Vagina (tissue), 2 donors: ENCODE measurements around the gene NRXN2.

ENCODE experiments used
- POLR2A ChIP-seq, 2 donors: fragments of 450-650 bp; IDR thresholded peaks; one replicate each; pipeline ENCODE4 v1.6.1; 2017; ENCODE audit warnings: antibody characterized with exemption in 2 of 2, mild to moderate bottlenecking in 2 of 2, moderate library complexity in 2 of 2
- POLR2AphosphoS5 ChIP-seq, 2 donors: sonication (generic); formaldehyde crosslinking; IDR thresholded peaks; one replicate each; pipeline ENCODE4 v1.9.0; 2017; ENCODE audit warnings: antibody characterized with exemption in 2 of 2, mild to moderate bottlenecking in 2 of 2, low read depth in 1 of 2; ENCODE audit not compliant: insufficient read depth in 1 of 2
- TF ChIP-seq, protein P1 (sequence below), 3 experiments: fragments of 450-650 bp in 2 of 3; fragments of 200-600 bp in 1 of 3; sonication (generic) in 1 of 3; IDR thresholded peaks; one replicate each; pipeline ENCODE4 v1.5.1; 2017 to 2019; ENCODE audit warnings: antibody characterized with exemption in 3 of 3, mild to moderate bottlenecking in 2 of 3, moderate library complexity in 2 of 3

DNA sequence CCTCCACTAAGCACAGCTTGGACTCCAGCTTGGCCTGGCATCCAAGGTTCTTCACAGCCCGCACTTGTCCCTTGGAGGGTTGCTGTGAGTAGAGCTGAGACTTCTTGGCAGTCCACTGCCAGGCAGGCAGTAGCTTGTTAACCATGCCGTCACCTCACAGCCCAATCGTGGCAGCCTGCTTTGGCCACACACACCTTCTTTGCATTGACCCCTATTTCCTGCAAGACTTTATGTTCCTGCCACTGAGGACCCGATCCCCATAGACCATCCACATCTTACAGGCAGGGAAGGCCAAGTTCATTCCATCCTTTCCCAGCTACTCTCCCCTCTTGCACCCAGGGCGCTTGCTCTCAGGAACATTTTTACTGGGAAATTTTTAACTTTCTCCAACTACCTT, 39.3 kb upstream of the NRXN2 start:
- no peak for TF ChIP-seq POLR2A (IDR thresholded peaks at IDR 0.05)
- TF ChIP-seq, protein P1, sequence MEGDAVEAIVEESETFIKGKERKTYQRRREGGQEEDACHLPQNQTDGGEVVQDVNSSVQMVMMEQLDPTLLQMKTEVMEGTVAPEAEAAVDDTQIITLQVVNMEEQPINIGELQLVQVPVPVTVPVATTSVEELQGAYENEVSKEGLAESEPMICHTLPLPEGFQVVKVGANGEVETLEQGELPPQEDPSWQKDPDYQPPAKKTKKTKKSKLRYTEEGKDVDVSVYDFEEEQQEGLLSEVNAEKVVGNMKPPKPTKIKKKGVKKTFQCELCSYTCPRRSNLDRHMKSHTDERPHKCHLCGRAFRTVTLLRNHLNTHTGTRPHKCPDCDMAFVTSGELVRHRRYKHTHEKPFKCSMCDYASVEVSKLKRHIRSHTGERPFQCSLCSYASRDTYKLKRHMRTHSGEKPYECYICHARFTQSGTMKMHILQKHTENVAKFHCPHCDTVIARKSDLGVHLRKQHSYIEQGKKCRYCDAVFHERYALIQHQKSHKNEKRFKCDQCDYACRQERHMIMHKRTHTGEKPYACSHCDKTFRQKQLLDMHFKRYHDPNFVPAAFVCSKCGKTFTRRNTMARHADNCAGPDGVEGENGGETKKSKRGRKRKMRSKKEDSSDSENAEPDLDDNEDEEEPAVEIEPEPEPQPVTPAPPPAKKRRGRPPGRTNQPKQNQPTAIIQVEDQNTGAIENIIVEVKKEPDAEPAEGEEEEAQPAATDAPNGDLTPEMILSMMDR (IDR thresholded peaks at IDR 0.05), result no peak
- TF ChIP-seq POLR2AphosphoS5 (IDR thresholded peaks at IDR 0.05; ENCODE audit: insufficient read depth in 1 of 2, low read depth in 1 of 2), result no peak
